Activated naive CD4-positive, alpha-beta T cell treated with anti-CD3 and anti-CD28 coated beads, Interleukin-2, amount 50 U/mL, for 16 hours (primary cell): Measurements from ENCODE around the gene ANGEL2.

Experiments
- DNase-seq: peaks from one replicate; pipeline ENCODE4 v3.0.0-alpha.2; 2020

Gene ANGEL2

GRCh38 chr1:212950243-212951125 lies 65.2 kb downstream of the ANGEL2 start, which contains the start of gene VASH2:
Gene VASH2, plus strand, starts transcription at chr1:212950541. Its CDS starts 1,002 bp downstream, at chr1:212951543.
- peak; percentile 66 for DNase-seq

GRCh38 chr1:212949771-212950170 lies 65.9 kb downstream of the ANGEL2 start:
- DNase-seq, result no peak

GRCh38 chr1:212946872-212947271 lies 68.8 kb downstream of the ANGEL2 start:
- DNase-seq, result no peak

GRCh38 chr1:212945463-212946160 lies 70.1 kb downstream of the ANGEL2 start:
- no peak for DNase-seq

- no peak for DNase-seq
Observed at GRCh38 chr1:212945056-212945455, 70.6 kb downstream of the ANGEL2 start.

GRCh38 chr1:212944229-212944901 lies 71.3 kb downstream of the ANGEL2 start:
- DNase-seq, result no peak

GRCh38 chr1:212943393-212943710 lies 72.3 kb downstream of the ANGEL2 start:
- DNase-seq, result no peak

GRCh38 chr1:212942679-212943392 lies 72.8 kb downstream of the ANGEL2 start:
- no peak for DNase-seq
